Naive thymus-derived CD4-positive, alpha-beta T cell (primary cell): ENCODE measurements around the gene TGFB2. TPM values are rescaled to one million over a fixed set of nuclear protein-coding genes. Genes with fewer than 3 reads are reported as not detected.

Source experiments
- ATAC-seq: fragments of 150-1000 bp; cut with Tn5 transposase; 2 replicates; pipeline ENCODE4 v1.10.0; 2021; ENCODE audit warnings: mild to moderate bottlenecking, moderate library complexity
- CTCF ChIA-PET: fragments of 350-600 bp; sonication (Branson Sonifier 250); formaldehyde crosslinking; loops from one replicate; lab custom pipeline; 2021; ENCODE audit warnings: antibody characterized with exemption; lab: Charles Lee
- POLR2A ChIA-PET: fragments of 350-600 bp; sonication (Branson Sonifier 250); formaldehyde crosslinking; loops from one replicate; lab custom pipeline; 2021; ENCODE audit warnings: antibody characterized with exemption, inconsistent platforms; lab: Charles Lee
- DNase-seq, 9 donors: peaks; one replicate each; pipeline versions ENCODE4 v3.0.0 to v3.0.0-alpha.2; 2020 to 2022; ENCODE audit warnings: mixed read lengths in 1 of 9
- H3K27ac ChIP-seq: one replicate; pipeline ENCODE4 v1.7.0; 2013; ENCODE audit warnings: mild to moderate bottlenecking, low read depth, low read length, moderate library complexity
- H3K27me3 ChIP-seq, 2 donors: one replicate each; pipeline ENCODE4 v1.7.0; 2013; ENCODE audit warnings: low read length in 2 of 2, mild to moderate bottlenecking in 2 of 2, moderate library complexity in 2 of 2; ENCODE audit not compliant: control insufficient read depth in 2 of 2, insufficient read depth in 2 of 2
- H3K36me3 ChIP-seq, 3 experiments: 1 replicate in 2 of 3; 2 replicates in 1 of 3; pipeline ENCODE4 v1.7.0; 2013; ENCODE audit warnings: low read length in 3 of 3, mild to moderate bottlenecking in 3 of 3, moderate library complexity in 1 of 3; ENCODE audit not compliant: insufficient read depth in 3 of 3, control insufficient read depth in 2 of 3
- H3K4me1 ChIP-seq, 2 donors: one replicate each; pipeline ENCODE4 v1.7.0; 2013; ENCODE audit warnings: low read length in 2 of 2, mild to moderate bottlenecking in 2 of 2, moderate library complexity in 1 of 2; ENCODE audit not compliant: control insufficient read depth in 2 of 2, insufficient read depth in 2 of 2
- H3K4me3 ChIP-seq: 2 replicates; pipeline ENCODE4 v1.7.0; 2013; ENCODE audit warnings: mild to moderate bottlenecking, low read length
- H3K9me3 ChIP-seq, 3 experiments: 1 replicate in 2 of 3; 2 replicates in 1 of 3; pipeline ENCODE4 v1.7.0; 2013; ENCODE audit warnings: low read length in 3 of 3; ENCODE audit not compliant: control insufficient read depth in 2 of 3
- H3K27ac Mint-ChIP-seq, 9 donors: one replicate each; pipeline ENCODE4 v1.8.0; 2020 to 2022; ENCODE audit warnings: mixed read lengths in 9 of 9, mild to moderate bottlenecking in 8 of 9, moderate library complexity in 5 of 9, inconsistent platforms in 2 of 9
- H3K27me3 Mint-ChIP-seq, 5 donors: one replicate each; pipeline ENCODE4 v1.8.0; 2021 to 2022; ENCODE audit warnings: mixed read lengths in 5 of 5, mild to moderate bottlenecking in 1 of 5
- H3K36me3 Mint-ChIP-seq, 5 donors: one replicate each; pipeline ENCODE4 v1.8.0; 2020 to 2022; ENCODE audit warnings: mixed read lengths in 5 of 5, mild to moderate bottlenecking in 3 of 5, inconsistent platforms in 1 of 5
- H3K4me1 Mint-ChIP-seq, 7 donors: one replicate each; pipeline ENCODE4 v1.8.0; 2020 to 2022; ENCODE audit warnings: mixed read lengths in 7 of 7, mild to moderate bottlenecking in 3 of 7, inconsistent platforms in 1 of 7
- H3K4me3 Mint-ChIP-seq, 10 donors: one replicate each; pipeline ENCODE4 v1.8.0; 2020 to 2022; ENCODE audit warnings: mild to moderate bottlenecking in 10 of 10, mixed read lengths in 10 of 10, moderate library complexity in 6 of 10, inconsistent platforms in 2 of 10
- H3K9me3 Mint-ChIP-seq, 11 donors: one replicate each; pipeline ENCODE4 v1.8.0; 2020 to 2022; ENCODE audit warnings: mixed read lengths in 11 of 11, mild to moderate bottlenecking in 4 of 11, inconsistent platforms in 1 of 11, moderate library complexity in 1 of 11
- intact Hi-C, 2 donors: fragments of 100-400 bp; cut with micrococcal nuclease; formaldehyde crosslinking; loops; one replicate each; pipeline ENCODE4 v1.15.1; 2023
- polyA plus RNA-seq, 2 donors: library from polyadenylated mRNA; unstranded; fragments of 300-500 nt; fragmentation: Illumina TruSeq; gene quantifications; one replicate each; pipeline ENCODE4 v1.2.3, GENCODE V29; 2021
- total RNA-seq, 6 experiments: library from RNA in 5 of 6; stranded (reverse) in 5 of 6; gene quantifications; 1 replicate in 5 of 6; 2 replicates in 1 of 6; pipeline ENCODE4 v1.2.3 and lab custom pipeline; 2021 to 2026

Gene TGFB2
- total and polyA plus RNA-seq, 7 experiments from 2014 or later: not detected

- DNase-seq (no peak), ATAC-seq (no peak)
- intact Hi-C loops: no loop called here
- POLR2A ChIA-PET: no interaction called here
- no peaks in the 10 kb centered on the region for H3K36me3 Mint-ChIP-seq
- H3K27me3 Mint-ChIP-seq: peaks cover 0 to 13% (median 0%) of the 10 kb centered on the region in 5 donors
- peaks cover 0 to 3% (median 0%) of the 10 kb centered on the region in 11 donors for H3K9me3 Mint-ChIP-seq
- no peak overlapping the region for H3K4me3 ChIP-seq
- H3K27ac Mint-ChIP-seq: no peak overlapping the region
- CTCF ChIA-PET: no interaction called here
- H3K4me1 Mint-ChIP-seq: no peaks in the 10 kb centered on the region
- H3K36me3 ChIP-seq: no peaks in the 10 kb centered on the region
- no peaks in the 10 kb centered on the region for H3K4me1 ChIP-seq
- no peaks in the 10 kb centered on the region for H3K27me3 ChIP-seq
- H3K9me3 ChIP-seq: no peaks in the 10 kb centered on the region
- no peak overlapping the region for H3K27ac ChIP-seq
- H3K4me3 Mint-ChIP-seq: no peak overlapping the region
Observed at GRCh38 chr1:218435528-218435927, 90.4 kb downstream of the TGFB2 start.

- intact Hi-C loops: no loop called here
- H3K27me3 Mint-ChIP-seq: peaks cover 0 to 9% (median 0%) of the 10 kb centered on the region in 5 donors
- H3K9me3 Mint-ChIP-seq: peaks cover 0 to 2% (median 0%) of the 10 kb centered on the region in 11 donors
- Histone ChIP-seq H3K27ac (no peak overlapping the region), H3K4me3 (no peak overlapping the region), H3K9me3 (no peaks in the 10 kb centered on the region), H3K27me3 (no peaks in the 10 kb centered on the region), H3K4me1 (no peaks in the 10 kb centered on the region), H3K36me3 (no peaks in the 10 kb centered on the region)
- ChIA-PET CTCF (no interaction called here), POLR2A (no interaction called here)
- no peak for DNase-seq
- no peaks in the 10 kb centered on the region for H3K36me3 Mint-ChIP-seq
- H3K4me1 Mint-ChIP-seq: no peaks in the 10 kb centered on the region
- no peak overlapping the region for H3K27ac Mint-ChIP-seq
- no peak for ATAC-seq
- H3K4me3 Mint-ChIP-seq: no peak overlapping the region
Observed at GRCh38 chr1:218436346-218436745, 91.2 kb downstream of the TGFB2 start.

GRCh38 chr1:218436997-218437396, 91.9 kb downstream of the TGFB2 start:
- CTCF ChIA-PET: no interaction called here
- Mint-ChIP-seq H3K36me3 (no peaks in the 10 kb centered on the region), H3K27me3 (peaks cover 0 to 6% (median 0%) of the 10 kb centered on the region in 5 donors), H3K9me3 (no peaks in the 10 kb centered on the region), H3K27ac (no peak overlapping the region), H3K4me3 (no peak overlapping the region), H3K4me1 (no peaks in the 10 kb centered on the region)
- intact Hi-C loops: no loop called here
- Histone ChIP-seq H3K4me1 (no peaks in the 10 kb centered on the region), H3K27ac (no peak overlapping the region), H3K9me3 (no peaks in the 10 kb centered on the region), H3K4me3 (no peak overlapping the region), H3K36me3 (no peaks in the 10 kb centered on the region), H3K27me3 (no peaks in the 10 kb centered on the region)
- DNase-seq (no peak), ATAC-seq (no peak)
- POLR2A ChIA-PET: no interaction called here

- Histone ChIP-seq H3K4me3 (no peak overlapping the region), H3K27me3 (no peaks in the 10 kb centered on the region), H3K36me3 (no peaks in the 10 kb centered on the region), H3K4me1 (no peaks in the 10 kb centered on the region), H3K27ac (no peak overlapping the region), H3K9me3 (no peaks in the 10 kb centered on the region)
- ATAC-seq (no peak), DNase-seq (no peak)
- no peaks in the 10 kb centered on the region for H3K36me3 Mint-ChIP-seq
- POLR2A ChIA-PET: no interaction called here
- no peaks in the 10 kb centered on the region for H3K4me1 Mint-ChIP-seq
- H3K27me3 Mint-ChIP-seq: peaks cover 0 to 3% (median 0%) of the 10 kb centered on the region in 5 donors
- CTCF ChIA-PET: no interaction called here
- H3K9me3 Mint-ChIP-seq: no peaks in the 10 kb centered on the region
- no peak overlapping the region for H3K4me3 Mint-ChIP-seq
- no peak overlapping the region for H3K27ac Mint-ChIP-seq
- intact Hi-C loops: no loop called here
Observed at GRCh38 chr1:218439541-218440295, 94.6 kb downstream of the TGFB2 start.

- no peak for ATAC-seq
- no peak overlapping the region for H3K4me3 ChIP-seq
- Mint-ChIP-seq H3K9me3 (peaks cover 0 to 4% (median 0%) of the 10 kb centered on the region in 11 donors), H3K4me1 (no peaks in the 10 kb centered on the region), H3K27me3 (peaks cover 0 to 12% (median 0%) of the 10 kb centered on the region in 5 donors), H3K4me3 (no peak overlapping the region), H3K36me3 (no peaks in the 10 kb centered on the region), H3K27ac (no peak overlapping the region)
- POLR2A ChIA-PET: no interaction called here
- no peaks in the 10 kb centered on the region for H3K9me3 ChIP-seq
- no peaks in the 10 kb centered on the region for H3K4me1 ChIP-seq
- CTCF ChIA-PET: no interaction called here
- no peak for DNase-seq
- no peaks in the 10 kb centered on the region for H3K27me3 ChIP-seq
- no peak overlapping the region for H3K27ac ChIP-seq
- H3K36me3 ChIP-seq: no peaks in the 10 kb centered on the region
- intact Hi-C loops: no loop called here
Observed at GRCh38 chr1:218443255-218443654, 98.1 kb downstream of the TGFB2 start.

- Histone ChIP-seq H3K36me3 (no peaks in the 10 kb centered on the region), H3K27me3 (no peaks in the 10 kb centered on the region), H3K9me3 (no peaks in the 10 kb centered on the region), H3K27ac (no peak overlapping the region), H3K4me1 (no peaks in the 10 kb centered on the region), H3K4me3 (no peak overlapping the region)
- H3K27me3 Mint-ChIP-seq: peaks cover 0 to 12% (median 0%) of the 10 kb centered on the region in 5 donors
- H3K4me1 Mint-ChIP-seq: no peaks in the 10 kb centered on the region
- H3K9me3 Mint-ChIP-seq: peaks cover 0 to 12% (median 0%) of the 10 kb centered on the region in 11 donors
- H3K4me3 Mint-ChIP-seq: no peak overlapping the region
- H3K36me3 Mint-ChIP-seq: no peaks in the 10 kb centered on the region
- ChIA-PET POLR2A (no interaction called here), CTCF (no interaction called here)
- intact Hi-C loops: no loop called here
- ATAC-seq (no peak), DNase-seq (no peak)
- no peak overlapping the region for H3K27ac Mint-ChIP-seq
Observed at GRCh38 chr1:218444173-218444572, 99.0 kb downstream of the TGFB2 start.

GRCh38 chr1:218444588-218444987, 99.5 kb downstream of the TGFB2 start:
- H3K36me3 Mint-ChIP-seq: no peaks in the 10 kb centered on the region
- no peak overlapping the region for H3K27ac Mint-ChIP-seq
- Histone ChIP-seq H3K27ac (no peak overlapping the region), H3K4me1 (no peaks in the 10 kb centered on the region), H3K36me3 (no peaks in the 10 kb centered on the region), H3K4me3 (no peak overlapping the region), H3K9me3 (no peaks in the 10 kb centered on the region), H3K27me3 (no peaks in the 10 kb centered on the region)
- CTCF ChIA-PET: no interaction called here
- peaks cover 0 to 14% (median 0%) of the 10 kb centered on the region in 11 donors for H3K9me3 Mint-ChIP-seq
- intact Hi-C loops: no loop called here
- ATAC-seq (no peak), DNase-seq (no peak)
- H3K27me3 Mint-ChIP-seq: peaks cover 0 to 12% (median 0%) of the 10 kb centered on the region in 5 donors
- H3K4me1 Mint-ChIP-seq: no peaks in the 10 kb centered on the region
- no peak overlapping the region for H3K4me3 Mint-ChIP-seq
- POLR2A ChIA-PET: no interaction called here
